Measurements from ENCODE around the gene CD274.

GRCh38 chr9:5470816-5471215, 20.5 kb downstream of the CD274 start:
- no peak for TF ChIP-seq CTCF (conservative IDR thresholded peaks at IDR 0.05; ENCODE audit: low read depth, low read length)
- TF ChIP-seq EZH2 (IDR thresholded peaks at IDR 0.05; ENCODE audit: borderline replicate concordance, low read depth, low read length, poor library complexity, severe bottlenecking), result no peak

Data from A673 (cell line).